Measurements from ENCODE around the gene PTGER3.
"Not testable (repeated sequence)": the region's sequence is repeated elsewhere in the genome, so short reads cannot be mapped to it uniquely, and the experiment has no call there.

The PTGER3 gene

DNA sequence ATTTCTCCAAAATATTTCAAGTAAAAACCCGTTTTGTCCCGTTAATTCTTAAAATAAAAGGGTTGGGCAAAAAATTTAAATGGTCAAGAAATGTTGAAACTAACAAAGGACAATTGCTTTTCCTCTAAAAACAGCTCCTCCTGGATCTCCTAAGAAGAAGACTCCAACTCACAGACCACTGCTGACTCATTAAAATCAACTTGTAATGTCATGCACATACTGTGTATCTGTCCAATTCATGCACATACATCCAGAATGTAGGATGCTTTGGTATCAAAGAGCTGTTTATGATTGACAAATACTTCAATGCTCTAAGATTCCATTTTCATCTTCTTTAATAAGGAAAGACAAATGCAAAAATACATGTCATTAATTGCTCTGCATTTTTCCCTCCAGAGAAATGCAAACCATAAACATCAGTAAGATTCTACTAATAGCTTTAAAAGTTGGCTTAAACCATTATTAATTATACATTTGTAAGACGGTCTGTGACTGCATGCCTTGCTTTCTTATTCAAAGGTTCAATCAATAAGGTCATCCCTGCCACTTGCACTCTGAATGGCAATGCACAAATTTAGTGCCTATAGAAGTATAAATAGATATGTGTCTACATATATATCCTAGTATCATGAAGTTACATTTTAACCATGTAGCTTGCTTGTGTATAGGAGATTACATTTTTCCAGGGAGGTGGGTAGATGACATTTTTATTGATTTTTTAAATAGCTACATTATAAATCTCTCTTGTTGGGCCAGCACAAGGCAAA is 44.7 kb downstream of the PTGER3 start:
- no peak for DNase-seq (ENCODE audit: low read depth)

DNA sequence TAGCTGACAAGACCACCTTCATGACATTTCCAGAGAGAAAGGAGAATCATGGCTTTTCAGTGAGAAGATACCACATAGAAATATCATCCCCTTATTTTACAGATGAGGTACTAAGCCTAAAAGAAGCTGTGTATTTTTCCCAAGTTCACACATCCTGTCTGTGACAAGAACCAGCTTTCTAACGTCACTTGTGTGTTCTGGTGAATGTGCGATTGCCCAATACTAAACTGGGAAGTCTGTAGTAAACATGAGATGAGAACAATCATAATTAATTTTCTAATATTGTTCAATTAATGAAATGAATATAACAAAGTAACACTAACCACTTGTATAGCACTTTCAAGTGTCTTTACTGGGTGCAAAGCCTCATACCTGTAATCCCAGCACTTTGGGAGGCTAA is 46.0 kb downstream of the PTGER3 start:
- DNase-seq (ENCODE audit: low read depth), result no peak

DNA sequence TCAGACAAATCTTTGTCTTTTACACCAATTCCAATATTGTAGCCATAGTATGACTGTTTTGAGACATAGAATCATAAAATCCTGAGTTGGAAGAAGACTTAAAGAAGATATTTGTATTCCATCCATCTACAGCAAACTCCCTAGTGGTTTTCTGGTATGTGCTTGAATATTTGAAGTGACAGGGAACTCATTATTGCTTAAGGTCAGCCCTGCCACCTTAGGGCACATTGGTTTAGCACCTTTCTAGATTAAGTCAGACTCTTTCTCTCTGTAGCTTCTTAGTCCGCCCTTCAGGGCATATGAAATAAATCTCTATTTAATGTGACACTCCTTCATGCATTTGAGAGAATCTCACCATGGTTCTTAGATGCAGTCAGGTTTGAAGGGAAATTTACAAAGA is 49.8 kb downstream of the PTGER3 start:
- no peak for DNase-seq (ENCODE audit: low read depth)

DNA sequence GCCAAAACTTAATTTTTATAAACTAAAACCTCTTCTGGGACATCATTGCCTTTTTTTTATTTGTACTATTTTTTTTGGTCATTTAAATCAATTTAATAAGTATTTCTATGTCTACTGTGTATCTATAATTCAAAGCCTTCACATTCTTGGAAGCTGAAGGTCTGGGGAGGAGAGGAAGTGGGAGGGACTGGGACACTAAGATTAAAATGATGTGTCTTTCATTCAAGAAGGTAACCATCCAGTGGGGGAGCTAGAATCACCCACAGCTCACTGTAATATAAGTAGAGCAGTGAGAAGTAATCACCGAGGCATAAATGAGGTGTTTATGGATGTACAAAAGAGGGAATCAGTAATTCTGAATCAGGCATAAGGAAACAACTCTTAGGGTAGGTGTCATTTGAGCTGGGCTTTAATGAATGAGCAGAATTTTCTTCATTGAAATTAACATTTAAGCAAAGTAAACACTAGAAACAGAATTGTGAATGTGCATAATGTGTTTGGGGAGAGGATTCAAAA is 52.8 kb downstream of the PTGER3 start:
- no peak for DNase-seq (ENCODE audit: low read depth)

DNA sequence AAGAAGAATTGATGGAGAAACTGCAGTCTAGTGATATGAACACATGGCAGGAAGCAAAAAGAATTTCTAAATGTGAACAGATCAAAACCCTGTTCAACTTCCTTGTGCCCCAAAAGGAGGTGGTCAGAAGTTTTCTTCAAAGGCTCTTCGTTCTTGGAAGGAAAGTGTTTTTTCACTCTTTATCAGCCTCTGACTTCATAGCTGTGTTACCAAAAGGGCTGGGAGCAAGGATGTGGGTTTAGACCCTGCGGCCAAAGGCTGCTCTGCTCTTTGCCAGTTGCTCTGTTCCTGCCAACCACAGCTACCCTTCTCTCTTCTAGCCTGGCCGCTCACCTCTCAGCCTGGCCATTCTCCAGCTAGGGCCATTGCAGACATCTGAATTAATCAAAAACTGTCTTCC is 53.8 kb downstream of the PTGER3 start:
- no peak for DNase-seq (ENCODE audit: low read depth)

DNA sequence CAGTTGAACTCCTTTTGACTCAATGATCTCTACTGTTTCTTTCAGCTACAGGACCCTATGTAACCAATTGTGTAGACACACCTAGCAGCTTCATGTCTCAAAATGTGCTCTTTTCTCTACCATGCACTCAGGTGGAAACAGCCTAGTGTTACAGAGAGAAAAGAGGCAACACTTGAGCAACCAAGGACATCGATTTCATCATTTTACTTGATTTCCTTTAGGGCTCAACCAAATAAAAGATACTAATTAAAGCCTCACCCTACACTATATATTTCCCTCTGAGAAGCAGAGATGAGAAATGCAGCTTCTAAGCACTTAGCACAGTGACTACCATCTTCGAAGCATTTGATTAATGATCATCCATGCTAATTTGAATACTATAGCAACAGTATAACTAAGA is 55.1 kb downstream of the PTGER3 start:
- DNase-seq (ENCODE audit: low read depth), result no peak

DNA sequence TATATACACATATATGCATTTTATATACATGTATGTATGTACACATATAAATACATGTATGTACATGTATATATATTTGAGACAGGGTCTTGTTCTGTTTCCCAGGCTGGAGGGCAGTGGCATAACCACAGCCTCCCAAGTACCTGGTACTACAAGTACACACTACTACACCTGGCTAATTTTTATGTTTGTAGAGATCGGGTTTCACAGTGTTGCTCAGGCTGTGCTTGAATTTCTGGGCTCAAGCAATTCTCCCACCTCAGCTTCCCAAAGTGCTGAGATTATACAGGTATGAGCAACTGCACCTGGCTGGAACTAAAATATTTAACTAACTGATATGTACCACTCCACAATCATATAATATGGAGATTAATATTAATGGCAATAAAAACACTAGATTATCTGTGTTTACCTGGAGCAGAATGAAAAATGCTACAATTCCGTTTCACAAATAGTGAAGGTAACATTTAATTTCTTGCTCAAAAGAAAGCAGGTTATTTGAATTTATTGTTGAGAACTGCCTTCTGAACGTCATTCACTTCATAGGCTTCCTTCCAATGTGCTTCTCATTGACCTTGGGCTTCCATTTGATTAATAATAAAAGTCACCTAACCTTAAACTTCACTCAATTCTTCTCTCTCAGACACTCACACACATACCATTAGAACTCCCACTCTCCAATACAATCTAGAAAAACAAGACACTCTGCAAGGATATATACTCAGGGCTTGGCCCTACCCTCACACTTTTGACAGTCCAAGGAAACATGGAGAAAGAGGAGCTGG is 57.0 kb downstream of the PTGER3 start:
- DNase-seq (ENCODE audit: low read depth), result no peak

DNA sequence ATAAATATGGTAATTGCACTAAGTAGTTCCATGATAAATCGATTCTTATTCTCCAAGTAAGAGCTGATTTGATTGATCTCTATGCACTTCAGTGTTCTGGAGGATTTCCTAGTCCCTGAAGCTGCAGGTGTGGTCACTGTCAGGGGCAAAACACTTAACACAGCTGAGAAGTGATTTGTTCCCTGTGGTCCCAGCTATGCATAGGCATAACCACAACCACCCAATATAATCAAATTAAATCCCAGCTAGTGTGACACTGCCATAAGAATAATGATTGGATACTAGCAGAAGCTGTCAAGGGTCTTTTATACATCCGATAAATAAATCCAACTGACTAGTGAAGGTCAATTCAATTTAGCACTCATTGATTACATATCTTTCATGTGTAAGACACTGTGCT is 60.1 kb downstream of the PTGER3 start:
- DNase-seq (ENCODE audit: low read depth), result no peak

DNA sequence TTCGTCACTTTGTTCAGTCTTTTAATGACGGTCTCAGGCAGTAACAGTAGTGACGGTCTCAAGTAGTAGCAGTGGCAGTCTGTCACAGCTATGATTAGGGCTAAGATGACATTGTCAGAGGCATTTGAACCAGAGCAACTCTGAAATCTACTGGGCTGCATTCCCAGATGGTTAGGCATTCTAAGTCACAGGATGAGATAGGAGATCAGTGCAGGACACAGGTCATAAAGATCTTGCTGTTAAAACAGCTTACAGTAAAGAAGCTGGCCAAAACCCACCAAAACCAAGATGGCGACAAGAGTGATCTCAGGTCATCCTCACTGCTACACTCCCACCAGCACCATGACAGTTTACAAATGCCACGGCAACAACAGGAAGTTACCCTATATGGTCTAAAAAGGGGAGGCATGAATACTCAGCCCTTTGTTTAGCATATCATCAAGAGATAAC is 61.8 kb downstream of the PTGER3 start:
- DNase-seq (ENCODE audit: low read depth), result not testable (repeated sequence)

DNA sequence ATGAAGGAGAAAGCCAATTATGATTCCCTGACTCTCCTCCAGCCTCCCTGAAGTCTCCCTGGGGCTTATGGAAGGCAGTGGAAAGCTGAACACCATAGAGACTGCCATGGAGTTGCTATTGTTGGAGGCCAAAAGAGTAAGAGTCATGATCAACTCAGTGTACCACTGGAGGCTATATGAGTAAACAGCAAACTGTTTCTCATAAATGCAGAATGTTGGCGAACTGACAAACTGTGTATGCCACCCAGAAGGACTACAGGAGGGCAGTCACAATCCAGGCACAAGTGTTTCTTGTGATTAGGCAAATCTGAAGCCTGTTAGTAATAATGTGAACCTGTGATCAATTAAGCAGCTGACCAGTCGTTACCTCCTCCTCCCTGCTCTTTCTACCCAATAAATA is 62.3 kb downstream of the PTGER3 start:
- DNase-seq (ENCODE audit: low read depth), result not testable (repeated sequence)

DNA sequence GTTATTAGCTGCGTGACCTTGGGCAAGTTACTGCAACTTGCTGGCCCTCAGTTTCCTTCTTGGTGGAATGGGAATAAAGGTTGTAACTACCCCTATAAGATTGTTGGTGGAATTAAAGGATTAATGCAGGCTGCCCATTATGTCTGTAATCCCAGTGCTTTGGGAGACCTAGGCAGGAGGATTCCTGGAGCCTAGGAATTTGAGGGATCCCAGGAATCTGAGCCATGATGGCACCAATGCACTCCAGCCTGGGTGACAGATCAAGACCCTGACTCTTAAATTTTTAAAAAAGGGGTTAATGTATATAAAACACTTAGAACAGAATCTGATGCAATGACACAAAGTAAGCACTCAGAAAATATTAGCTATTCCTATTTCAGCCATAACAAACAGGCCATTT is 67.3 kb downstream of the PTGER3 start:
- no peak for DNase-seq (ENCODE audit: low read depth)

DNA sequence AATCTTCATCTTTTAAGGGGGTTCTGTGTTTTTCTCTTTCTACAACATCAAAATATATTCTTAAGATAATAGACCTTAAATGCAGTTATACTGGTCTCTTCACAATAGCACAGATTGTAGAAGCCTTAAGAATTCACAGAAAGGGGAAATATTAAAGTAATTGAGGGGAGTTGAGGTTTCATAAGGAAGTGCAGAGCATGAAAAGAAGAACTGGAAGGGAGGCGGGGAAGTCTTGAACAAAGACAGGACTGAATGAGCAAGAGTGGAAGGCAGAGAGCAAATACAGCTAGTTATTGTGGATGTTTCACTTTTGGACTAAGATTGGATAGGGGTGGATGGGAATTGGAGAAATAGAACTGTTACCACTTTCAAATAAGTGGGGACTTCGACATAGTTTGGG is 67.7 kb downstream of the PTGER3 start:
- no peak for DNase-seq (ENCODE audit: low read depth)

DNA sequence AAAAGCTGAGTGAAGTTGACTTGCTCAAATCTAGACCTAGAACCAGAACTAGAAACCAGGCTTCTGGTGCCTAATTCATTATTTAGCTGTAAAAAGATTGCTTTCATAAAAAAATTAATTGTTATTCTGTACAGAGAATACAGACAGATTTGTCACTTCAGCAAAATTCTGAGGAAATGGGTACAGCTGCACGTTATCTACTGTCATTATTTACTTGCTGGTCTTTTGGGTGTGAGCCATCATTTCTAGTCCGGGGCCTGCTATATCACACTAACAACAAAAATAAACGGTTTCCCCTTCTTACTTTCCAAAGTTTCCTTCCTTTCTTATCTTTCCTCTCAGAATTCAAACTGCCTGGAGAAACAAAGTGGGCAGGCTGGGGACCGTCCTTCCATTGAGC is 68.3 kb downstream of the PTGER3 start:
- no peak for DNase-seq (ENCODE audit: low read depth)

DNA sequence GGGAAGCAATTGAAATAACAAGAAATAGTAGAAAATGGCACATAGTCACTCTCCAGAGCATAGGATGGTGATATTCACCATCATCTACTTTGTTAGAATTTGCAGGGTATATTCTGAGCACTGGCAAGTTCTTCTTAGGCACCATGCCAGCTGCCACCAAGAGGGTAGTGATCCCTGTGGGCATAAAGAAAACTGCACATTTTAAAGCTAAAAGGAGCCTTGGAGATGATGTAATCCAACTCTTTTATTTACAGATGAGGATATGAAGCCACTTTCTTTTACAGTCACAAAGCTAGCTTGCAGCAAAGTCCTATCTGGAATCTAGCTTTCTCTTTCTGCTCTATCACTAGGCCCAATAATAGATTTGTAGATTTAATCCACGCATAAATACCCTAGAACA is 69.0 kb downstream of the PTGER3 start:
- DNase-seq (ENCODE audit: low read depth), result no peak

DNA sequence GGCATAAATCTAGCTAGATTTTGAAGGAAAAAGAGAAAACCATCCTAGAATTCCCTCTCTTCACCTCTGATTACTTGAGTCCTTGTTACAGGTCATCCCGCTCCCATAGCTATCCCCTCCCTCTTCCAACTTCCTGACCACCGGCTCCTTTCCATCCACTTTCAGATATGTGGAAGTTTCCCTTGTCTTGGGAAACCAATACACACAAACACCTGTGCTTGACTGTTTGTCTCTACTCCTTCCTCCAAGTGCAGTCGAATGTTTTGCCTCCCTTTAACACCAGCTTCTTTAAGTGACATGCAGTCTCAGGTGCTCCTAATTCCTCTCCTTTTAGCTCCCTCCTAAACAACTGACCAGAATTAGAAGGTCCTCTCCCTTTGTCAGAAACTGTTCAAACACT is 70.0 kb downstream of the PTGER3 start:
- no peak for DNase-seq (ENCODE audit: low read depth)

DNA sequence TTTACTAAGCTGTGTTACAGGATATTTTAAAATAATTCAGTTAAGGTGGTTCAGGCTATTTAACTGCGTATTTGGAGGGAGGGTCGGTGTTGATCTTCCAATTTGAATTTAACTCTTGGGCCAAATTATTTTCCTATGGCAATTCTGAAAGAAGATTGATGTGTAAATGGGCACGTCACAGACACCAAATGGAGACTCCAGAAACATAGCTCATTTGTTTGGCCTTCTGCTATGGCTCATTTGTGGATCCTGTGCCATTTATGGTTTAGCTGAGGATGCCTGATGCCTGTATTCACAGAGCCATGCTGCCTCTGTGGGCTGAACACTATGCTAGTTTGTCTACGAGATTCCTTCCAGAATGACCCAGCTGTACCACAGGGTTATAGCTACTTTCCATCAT is 70.6 kb downstream of the PTGER3 start:
- no peak for DNase-seq (ENCODE audit: low read depth)

DNA sequence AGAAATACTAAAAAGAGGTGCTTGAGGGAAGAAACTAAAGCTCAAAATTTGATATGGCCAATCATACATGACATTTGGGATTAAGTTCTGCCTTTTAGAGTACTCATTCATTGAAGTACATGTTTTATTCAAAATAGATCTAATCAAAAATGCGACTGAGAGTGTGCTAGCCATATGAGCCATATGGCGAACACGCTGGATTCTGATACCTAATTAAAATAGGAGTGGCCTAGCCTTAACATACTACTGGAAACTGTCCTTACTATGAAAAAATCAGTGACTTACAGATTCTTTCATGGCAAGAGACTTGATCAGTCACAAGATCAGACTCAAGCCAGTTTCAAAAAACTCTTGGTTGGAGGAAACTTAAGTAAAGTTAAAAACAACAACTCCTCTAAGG is 73.9 kb downstream of the PTGER3 start:
- no peak for DNase-seq (ENCODE audit: low read depth)

DNA sequence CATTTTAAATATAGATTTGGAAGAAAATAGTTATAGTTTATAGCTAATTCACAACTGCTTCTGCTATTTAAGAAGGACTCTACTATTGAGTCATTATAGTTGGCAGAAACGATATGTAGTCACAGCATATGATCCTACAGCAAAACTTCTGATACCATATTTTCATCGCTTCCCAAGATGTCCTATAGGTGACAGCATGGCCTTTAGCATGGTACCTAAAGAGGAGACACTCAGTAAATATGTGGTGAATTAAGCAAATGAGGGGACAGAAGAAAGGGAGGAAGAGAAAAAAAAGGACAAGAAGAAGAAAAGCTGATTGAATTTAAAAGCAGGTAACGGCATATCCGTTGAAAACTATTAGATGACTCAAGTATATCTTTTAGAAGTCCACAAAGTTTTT is 77.2 kb downstream of the PTGER3 start:
- no peak for DNase-seq (ENCODE audit: low read depth)

DNA sequence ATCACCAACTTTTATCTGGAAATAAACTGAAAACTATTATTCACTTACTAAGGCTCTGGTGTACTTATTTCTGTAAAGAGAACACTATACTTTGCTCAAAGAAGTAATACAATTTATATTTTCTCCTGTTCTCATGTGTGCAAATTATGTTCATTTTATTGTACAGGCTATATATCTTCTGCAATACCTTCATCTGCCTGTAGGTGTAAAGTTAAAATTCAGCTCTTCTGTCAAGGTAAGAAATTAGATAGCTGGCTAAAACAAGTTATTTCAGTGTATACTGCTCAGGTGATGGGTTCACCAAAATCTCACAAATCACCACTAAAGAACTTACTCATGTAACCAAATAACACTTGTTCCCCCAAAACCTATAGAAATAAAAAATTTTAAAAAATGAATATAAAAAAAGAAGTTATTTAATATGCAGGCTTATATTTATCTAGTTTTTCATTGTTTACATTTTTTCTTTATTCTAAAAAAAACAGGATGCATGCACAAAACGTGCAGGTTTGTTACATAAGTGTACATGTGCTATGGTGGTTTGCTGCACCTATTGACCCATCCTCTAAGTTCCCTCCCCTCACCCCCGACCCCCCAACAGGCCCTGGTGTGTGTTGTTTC is 81.5 kb downstream of the PTGER3 start:
- DNase-seq (ENCODE audit: low read depth), result no peak

DNA sequence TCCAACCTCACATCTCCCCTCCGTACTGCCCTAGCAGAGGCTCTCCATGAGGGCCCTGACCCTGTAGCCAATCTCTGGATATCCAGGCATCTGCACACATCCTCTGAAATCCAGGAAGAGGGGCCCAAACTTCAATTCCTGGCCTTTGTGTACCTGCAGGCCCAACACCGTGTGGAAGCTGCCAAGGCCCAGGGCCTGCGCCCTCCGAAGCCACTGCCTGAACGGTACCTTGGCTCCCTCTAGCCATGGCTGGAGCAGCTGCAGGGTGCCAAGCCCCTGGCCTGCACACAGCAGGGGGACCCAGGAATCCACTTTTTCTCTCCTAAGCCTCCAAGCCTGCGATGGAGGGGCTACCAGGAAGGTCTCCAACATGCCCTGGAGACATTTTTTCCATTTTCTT is 84.2 kb downstream of the PTGER3 start:
- no peak for DNase-seq (ENCODE audit: low read depth)

DNA sequence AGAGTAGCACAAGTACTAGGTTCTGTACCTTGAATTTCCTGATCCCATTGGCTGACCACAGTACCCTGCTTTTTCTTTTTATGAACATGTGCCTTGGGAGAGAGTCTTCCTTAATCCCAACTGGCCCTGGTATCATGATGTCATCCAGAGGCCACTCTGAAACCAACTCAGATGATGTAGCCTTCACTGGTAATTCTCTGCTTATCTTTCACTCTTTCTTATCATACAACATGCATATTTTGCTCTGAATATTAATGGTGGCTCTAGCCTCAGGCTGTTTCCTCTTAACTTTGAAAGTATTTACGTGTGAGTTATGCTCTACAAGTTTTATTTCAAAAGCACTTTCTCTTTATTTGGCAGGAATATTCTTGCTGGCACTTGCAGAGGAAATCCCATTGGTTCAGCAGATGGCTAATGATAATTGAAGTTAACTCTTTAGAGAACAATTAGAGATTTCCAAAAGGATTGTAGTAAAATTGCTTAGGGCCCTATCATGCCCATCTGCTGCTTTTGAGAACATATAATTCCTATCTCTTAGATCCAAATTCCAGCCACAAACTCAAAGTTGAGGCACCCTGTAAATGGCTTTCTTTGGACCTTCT is 86.1 kb downstream of the PTGER3 start:
- DNase-seq (ENCODE audit: low read depth), result no peak

DNA sequence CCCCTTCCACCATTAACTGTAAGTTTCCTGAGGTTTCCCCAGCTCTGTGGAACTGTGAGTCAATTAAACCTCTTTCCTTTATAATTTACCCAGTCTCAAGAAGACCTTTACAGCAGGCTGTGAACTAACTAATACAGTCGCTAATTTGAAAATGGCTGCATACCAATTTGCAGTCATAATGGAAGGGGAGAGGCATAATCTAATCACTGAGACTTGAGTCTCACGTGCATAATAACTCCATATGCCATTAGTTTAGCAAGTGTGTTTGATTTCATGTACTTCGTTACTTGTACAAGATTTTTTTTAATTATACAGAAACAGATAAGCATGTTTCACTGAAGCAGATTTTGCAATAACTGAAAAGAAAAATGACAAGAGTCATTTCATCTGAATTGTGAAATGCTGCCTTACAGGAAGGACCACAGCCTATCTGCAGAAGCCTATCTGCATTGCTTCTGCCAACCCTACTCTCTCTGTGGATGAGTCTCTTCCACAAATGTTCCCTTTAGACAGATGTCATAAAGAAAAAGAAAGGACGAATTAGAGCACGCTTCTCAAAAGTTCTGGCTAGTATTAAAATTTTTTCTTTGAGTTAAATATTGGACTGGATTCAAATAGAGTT is 99.1 kb downstream of the PTGER3 start:
- no peak for DNase-seq (ENCODE audit: low read depth)

All from stimulated activated CD8-positive, alpha-beta memory T cell treated with anti-CD3 and anti-CD28 coated beads, Interleukin-7, amount 100 ng/mL, for 24 hours (primary cell).